Activated gamma-delta T cell treated with Interleukin-2 at 50 U/mL for 16 hours (primary cell): Measurements from ENCODE around the gene TMED10.
A peak's percentile ranks its signal among the peaks of the same experiment; 100 is the strongest.

Experiments used
- DNase-seq: peaks from one replicate; pipeline ENCODE4 v3.0.0-alpha.2; 2020

The TMED10 gene

DNA sequence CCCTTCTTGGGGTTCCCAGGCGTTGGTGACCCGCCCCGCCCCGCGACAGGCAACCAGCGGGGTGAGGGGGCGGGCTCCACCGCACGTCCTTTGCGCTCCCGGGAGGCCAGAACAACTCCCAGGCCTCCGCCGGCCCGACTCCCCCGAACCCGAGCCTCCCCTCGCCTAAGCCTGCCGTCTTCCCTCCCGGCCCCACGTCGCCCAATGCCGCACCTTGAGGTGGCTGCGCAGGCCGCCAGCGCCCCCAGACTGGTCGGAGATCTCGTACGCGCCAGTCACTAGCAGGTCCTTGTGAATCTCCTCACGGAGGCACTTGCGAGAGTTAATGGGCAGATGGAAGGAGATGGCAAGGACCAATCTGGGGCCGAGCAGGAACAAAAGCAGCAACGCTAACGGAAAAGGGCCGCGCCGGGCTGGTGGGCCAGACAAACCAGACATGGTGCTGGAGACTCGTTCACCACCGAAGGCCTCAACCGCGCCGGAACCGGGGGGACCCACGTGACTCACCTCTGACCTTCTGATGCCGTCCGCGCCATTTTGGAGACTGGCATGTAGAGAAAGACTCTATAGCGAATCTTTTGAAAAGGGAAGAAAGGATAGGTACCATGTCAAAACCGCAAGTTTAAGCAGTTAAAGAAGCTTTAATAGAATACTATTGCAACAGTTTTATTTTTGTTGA lies at the start of gene TMED10:
Gene TMED10, minus strand, starts transcription at position 471 of the 679 bp plus-strand sequence. Its CDS starts 33 bp downstream, at position 438.
- DNase-seq: peak; percentile 89

DNA sequence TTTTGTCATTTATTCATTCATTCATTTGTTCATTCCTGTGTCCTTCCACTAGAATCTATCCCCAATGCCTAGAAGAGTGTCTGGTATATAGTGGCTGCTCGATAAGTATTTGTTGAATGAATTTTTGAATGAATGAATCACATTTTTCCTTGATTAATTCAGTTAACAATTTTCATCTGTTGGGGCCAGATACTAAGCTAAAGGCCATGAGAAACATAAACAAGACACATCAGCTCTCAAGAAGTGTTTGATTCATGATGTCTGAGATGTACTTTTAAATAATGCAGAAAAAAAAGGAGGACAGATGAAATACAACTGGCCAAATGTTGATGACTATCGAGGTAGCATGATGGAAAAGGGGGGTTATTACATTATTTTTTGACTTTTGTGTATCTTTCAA lies 48.1 kb upstream of the TMED10 start:
- no peak for DNase-seq

DNA sequence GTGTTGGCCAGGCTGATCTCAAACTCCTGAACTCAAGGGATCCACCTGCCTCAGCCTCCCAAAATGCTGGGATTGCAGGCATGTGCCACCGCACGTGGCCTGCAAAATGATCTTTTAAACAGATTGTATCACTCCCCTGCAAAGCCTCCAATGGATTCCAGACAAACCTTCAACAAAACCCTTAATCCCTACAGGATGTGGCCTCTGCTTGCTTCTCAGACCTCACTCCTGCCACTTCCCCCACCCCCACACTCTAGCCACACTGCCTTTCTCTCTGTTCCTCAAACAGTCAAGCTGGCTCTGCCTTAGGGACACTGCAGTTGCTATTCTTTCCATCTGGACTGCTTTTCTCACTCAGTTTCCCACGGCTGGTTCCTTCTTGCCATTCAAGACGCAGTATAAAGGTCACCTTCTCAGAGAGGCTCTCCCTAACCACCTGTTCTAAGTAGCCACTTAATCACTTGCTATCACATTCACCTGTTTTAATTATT lies 47.3 kb upstream of the TMED10 start:
- DNase-seq: no peak

DNA sequence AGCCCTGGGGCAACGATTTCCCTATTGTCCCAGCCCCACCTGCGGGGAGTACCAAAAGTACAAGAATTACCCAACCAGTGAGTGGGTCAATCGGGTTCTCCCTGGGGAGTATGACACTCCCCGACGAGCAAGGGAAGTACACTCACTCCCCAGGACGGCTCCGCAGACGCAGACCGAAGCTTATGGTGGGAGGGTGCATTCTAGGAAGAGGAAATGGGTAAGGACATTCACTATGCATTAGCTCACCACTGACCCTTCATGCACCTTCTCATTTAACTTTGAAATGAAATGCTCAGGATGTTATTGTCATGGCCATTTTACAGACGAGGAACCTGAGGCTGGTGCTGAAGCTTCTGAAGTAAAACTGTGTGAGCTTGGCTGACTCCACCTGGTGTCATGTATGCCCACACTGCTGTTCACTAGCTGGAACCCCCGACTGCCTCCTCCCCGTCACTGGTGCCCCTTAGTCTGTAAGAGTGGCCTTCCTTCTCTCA lies 45.8 kb upstream of the TMED10 start:
- DNase-seq: no peak

DNA sequence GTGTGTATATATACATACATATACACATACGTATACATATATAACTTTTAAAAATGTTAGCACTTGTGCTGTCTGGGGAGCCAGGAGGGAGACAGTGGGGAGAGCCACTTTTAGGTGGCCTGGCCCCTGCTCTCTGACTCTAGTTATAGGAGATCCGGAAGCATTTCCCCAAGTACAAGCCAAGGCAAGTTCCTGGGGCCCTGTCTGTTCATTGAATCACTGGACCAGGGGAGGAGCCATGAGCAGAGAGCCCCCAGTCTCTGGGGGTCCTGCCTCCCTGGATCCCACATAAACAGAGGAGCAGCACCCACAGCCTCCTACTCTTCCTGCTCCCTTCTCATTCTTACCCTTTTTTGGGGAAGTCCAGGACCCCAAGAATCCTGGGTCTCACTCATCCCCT lies 45.4 kb upstream of the TMED10 start:
- no peak for DNase-seq

DNA sequence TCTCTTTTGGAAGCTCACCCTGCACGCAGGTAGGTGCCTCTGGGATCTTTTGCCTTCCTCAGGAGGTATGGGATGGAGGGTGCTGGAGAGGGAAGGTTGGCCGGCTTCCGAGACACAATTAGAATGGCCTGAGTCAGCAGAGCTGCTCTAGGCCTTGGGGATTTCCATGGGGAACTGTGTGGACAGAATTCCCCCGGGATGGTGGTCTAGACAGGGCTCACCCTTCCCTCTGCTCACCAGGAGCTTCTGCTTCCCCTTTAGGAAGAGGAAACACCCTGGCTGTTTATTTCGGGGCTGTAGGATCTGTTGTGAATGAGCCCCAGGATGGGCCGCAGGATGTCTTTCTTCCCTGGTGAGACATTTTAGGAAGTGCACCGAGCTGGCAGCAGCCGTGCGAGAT lies 43.7 kb upstream of the TMED10 start:
- DNase-seq: no peak

DNA sequence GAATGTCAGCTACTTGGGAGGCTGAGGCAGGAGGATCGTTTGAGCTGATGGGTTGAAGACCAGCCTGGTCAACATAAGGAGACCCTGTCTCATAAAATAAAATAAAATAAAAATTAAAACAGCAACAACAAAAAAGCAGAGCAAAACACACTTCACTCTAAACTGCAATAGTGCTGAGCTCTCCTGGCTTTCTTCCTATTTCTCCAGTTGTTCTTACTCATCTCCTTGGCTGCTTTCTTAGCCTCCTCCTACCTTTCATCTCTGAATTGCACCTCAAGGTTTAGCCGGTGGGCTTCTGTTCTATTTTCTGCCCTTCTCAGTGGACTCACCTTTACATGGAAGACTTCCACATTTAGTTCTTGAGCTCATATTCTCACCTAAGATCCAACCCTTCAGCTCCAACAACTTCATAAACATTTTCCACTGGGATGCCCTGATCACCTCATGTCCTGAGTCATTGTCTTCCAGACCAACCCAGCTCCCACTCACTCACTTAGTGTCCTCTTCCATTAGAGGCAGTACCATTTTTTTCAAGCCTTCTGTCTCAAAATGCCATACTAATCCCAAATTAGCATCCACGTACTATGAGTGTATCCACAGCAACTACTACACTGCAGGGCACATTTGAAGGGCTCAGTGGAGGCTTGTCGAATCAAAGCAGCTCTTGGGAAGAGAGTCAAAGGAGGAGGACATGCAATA lies 41.2 kb upstream of the TMED10 start:
- no peak for DNase-seq

DNA sequence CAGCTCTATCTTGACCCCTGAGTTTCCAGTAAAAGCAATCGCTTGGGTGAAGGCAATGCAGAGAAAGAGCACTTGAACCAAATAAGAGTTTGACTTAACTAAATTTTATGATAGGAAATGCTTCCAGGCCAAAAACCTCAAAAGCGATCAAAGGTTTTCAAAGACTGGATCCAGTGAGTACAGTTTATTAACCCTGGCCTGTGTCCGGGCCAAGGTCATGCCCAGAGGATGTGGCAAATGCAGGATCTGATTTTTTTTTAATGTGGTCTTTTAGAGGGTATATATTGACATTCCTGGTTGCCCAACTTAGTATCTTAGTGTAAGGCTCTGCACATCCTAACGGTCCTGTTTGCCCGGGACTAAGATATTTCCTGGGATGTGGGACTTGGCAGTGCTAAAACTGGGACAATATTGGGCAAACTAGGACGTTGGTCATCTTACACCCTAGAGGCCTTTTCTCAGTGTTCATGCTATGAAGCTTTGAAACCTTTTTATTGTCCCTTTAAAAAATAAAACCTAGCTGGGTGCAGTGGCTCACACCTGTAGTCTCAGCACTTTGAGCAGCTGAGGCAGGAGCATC lies 40.1 kb upstream of the TMED10 start:
- DNase-seq: no peak

DNA sequence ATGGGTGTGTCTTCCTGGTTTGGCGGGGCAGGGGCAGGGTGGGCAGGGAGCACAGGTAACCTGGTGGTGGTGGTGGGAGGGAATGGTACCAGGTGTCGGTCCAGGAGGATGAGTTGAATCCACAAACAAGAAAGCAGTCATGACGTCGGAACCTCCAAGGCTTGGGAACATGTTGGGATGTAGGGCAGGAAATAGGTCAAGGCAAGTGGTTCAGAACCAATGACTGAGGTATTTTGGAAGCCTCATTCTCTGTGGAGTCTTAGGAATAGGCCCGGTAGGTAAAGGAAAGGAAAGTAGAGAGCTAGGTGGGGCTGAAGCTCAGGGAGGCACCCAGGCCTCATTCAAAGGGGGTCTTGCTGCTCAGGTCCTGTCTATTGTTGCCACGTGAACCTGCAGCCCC lies 39.1 kb upstream of the TMED10 start:
- no peak for DNase-seq

DNA sequence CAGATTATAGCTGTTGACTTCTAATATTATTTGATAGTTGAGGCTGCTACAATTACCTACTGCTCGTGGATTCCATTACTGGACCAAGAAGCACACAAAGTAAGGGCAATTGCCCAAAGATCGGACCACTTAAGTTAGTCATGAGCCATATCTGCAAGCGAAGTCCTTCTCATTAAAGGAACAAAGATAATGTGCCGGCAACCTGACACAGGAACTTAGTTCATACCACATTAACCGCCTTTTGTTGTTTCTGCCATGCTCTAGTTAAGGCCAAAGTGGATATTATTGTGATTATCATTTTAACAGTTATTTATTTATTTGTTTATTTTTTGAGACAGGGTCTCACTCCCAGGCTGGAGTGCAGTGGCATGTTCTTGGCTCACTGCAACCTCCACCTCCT lies 38.1 kb upstream of the TMED10 start:
- no peak for DNase-seq

DNA sequence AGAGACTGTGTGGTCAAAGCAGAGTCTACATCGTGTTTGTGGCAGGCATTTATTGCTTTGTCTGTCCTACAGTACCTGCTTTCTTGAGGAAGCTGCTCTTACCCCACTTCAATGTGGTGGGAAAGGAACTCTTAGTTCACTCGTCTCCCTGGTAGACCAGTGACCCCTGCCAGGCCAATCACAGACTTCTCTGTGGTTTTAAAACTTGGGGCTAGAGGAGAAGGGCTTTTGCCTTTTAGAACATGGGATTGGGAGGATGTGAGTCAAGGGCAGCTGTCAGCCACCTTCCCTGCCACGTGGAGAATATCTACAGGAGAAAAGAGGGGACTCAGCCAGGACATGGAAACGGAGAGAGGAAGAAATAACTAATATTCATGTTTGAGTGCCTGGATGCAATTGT lies 36.8 kb upstream of the TMED10 start:
- no peak for DNase-seq

DNA sequence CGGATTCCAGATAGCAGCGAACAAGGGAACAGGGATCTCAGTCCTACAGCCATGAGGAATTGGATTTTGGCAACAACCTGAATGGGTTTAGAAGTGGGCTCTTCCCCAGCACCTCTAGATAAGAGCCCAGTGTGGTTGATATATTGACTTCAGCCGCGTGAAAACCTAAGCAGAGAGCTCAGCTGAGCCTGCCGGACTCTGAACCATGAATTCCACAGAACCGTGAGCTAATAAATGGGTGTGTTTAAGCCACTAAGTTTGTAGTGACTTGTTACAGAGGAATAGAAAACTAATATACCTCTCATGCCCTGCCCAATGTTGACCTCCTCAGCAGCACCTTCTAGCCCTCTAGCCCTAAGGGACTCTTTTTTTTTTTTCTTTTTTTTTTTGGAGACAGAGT lies 32.4 kb upstream of the TMED10 start:
- no peak for DNase-seq

DNA sequence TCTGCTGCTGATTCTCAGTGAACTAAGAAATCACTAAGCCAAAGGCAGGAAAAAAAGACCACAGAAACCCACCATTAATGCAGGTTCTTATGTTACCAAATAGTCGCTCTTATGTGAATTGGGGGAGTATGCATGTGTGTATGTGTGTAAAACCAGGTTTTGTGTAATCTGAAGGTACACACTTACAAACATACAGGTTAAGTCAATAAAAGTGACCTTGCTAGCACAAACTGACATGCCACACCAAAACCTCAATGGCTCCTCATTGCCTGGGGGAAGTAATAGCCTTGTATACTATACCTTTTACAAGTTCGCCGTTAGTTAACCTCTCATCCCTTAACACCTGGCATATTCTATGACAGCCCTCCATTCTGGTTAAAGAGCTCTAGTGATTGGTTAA lies 29.8 kb upstream of the TMED10 start:
- DNase-seq: no peak

DNA sequence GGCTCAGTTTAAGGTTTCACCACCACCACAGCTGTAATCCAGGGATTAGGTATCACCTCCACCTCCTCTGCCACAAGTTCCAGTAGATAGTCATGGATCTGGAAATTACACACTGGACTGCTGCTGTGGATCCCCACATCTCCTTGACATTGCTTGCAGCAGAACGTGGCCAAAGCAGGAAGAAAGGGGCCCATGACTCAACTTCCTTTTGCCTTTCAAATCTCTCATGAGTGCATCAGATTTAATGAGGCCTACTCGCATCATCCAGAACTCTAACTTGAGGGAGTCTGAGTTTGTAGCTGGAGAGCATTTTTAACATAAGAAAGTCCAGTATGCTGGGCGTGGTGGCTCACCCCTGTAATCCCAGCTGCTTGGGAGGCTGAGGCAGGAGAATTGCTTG lies 29.2 kb upstream of the TMED10 start:
- peak; percentile 8 for DNase-seq

DNA sequence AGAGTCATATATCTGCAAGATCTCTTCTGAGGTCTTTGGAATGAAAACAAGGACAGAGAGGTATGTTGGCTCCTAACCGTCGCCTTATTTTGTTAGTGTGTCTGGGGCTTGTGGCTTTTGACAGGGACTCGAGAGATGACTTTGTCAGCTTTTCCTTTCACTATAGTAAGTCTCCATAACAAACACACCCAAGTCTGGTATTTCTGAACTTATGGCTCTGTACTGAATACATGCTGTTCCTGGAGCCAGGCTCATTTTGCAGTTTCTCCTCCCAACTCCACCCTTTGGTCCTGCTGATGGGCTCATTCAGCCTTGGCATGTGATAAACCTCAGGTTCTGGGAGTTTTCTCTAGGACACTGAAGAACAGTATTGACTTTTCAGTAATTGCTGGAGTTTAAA lies 27.7 kb upstream of the TMED10 start:
- DNase-seq: no peak

DNA sequence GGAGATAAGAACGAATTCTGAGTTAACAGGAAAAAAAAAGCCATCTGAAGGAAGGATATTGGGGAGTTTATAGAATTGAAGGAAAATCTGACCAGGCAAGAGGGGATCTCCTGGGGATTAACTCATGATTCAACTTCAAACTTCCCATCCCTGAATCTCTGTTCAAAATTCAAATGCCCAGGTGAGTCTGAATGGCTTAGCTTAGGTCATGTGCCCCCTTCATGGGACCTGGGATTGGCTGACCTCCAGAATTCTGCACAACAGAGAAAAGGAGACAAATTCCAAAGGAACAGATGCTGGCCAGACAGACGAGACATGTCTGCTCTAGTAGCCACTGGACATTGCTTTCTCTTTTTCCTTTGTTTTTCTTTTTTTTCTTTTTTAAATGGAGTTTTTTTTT lies 26.2 kb upstream of the TMED10 start:
- DNase-seq: no peak

DNA sequence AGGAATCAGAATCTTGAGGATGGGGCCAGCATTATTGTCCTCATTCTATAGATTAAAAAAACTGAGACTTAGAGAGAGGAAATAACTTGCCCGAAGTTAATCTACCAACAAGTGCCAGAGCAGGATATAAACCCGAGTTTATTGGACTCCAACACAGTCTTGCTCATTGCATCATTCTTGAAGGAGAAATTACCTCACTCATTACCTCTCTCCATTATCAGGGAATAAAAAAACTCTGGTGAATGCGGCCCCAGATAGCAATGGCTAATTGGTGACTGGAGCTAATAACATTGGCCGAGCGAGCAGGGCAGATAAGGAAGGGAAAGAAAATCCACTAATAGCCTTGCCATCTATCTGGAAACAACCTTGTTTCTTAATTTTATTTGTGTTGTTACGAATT lies 24.7 kb upstream of the TMED10 start:
- no peak for DNase-seq

DNA sequence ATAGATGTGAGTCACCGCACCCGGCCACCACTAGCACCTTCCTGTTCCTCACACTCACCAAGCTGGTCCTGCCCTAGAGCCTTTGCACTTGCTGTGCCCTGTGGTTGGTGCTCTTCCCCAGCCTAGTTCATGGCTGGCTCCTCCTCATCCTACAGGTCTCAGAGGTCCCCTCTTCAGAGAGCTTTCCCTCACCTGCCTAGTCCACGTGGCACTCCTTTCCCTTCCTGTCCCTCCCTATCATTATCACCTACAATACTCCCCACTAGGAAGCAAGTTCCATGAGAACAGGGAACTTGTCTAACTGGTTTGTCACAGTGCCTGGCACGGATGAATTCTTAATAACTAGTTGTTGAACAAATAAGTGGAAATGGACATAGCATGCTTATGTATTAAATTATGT lies 24.0 kb upstream of the TMED10 start:
- no peak for DNase-seq

DNA sequence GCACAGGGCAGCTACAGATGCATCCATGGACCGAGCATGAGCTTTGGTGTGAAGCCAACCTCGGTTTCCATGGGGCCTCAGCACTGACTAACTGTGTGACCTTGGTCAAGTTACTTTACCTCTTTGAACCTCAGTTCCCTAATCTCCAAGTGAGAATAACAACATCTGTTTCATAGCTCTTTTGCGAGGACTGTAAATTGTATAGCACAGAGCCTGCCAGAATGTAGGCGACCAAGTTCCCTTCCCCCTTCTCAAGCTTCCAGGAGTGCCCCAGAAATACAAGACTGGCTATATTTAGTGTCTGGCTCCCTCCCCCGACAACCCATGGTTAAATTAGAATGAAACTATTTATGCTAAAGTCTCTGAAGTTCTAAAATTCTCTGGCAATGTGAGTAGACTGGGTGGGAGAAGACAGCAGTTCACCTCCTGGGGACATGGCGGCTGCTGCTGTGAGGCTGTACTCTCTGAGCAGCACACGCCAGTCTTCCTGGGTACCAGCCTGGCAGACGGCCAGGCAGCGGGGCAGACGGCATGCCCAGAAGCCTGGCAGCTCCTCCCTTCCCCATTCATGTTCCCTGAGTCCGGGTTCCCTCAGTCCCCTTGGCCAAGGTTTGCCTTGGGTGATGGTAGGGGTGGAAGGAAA lies 22.0 kb upstream of the TMED10 start:
- DNase-seq: no peak

DNA sequence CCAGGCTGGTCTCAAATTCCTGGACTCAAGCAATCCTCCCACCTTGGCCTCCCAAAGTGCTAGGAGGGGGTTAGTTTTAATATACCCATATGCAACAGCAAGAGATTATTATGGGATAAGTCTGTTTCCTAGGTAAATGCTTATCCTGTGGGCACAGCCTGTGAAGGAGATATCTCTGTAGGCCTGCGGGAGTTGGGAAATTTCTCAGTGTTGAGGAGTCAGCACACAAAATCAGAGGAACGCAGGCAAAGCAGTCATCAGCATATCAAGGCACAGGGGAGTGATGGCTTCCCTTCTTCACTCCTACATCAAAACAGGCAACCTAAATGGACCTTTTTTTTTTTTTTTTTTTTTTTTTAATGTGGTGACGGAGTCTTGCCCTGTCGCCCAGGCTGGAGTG lies 20.9 kb upstream of the TMED10 start:
- no peak for DNase-seq

DNA sequence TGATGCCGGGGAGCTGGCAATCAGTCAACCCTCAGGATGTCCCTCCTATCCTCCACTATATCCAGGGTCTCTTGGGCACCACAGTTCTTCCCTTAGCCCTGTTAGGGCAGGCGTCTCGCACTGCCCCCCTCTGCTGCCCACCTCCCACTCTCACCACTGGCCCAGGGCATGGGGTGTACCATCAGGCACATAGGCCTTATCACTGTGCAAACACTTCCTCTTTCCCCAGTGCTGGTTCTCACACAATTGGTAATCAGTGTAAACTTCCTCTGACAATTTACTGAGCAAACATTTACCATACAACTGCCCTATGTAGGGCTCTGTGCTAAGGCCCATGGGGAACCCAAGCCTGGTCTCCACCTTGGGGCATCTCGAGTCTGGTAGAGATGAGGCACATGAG lies 20.1 kb upstream of the TMED10 start:
- DNase-seq: no peak

DNA sequence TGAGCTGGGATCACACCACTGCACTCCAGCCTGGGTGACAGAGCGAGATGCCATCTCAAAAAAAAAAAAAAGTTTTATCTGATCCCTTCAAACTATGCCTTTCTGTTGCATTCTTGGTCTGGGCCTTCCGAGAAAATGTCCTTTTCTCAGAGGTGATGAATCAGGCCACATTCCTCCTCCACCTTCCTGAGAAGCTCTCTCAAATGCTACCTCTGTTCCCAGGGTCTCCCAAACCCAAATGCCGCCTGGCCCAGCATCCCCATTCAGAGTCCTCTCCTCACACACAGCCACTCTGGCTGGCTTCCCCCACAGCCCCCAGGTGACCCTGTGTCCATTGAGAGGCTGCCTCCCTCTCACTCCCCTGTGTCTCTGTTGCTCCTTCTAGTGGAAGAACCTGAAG lies 19.7 kb upstream of the TMED10 start:
- no peak for DNase-seq

DNA sequence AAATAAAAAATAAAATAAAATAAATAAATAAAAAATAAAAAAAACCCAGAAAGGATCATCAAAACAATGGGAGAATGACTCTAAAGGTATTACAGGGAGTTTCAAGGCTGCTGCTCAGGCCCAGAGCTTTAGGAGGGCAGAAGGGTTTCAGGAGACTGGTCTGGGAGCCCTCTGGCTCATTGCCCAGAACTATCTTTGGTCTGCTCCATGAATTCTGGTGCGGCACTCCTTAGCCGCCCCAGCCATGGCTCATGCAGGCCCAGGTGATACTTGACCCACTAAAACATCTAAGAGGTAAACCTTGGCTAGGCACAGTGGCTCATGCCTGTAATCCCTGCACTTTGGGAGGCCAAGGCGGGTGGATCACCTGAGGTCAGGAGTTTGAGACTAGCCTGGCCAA lies 14.7 kb upstream of the TMED10 start:
- DNase-seq: no peak

DNA sequence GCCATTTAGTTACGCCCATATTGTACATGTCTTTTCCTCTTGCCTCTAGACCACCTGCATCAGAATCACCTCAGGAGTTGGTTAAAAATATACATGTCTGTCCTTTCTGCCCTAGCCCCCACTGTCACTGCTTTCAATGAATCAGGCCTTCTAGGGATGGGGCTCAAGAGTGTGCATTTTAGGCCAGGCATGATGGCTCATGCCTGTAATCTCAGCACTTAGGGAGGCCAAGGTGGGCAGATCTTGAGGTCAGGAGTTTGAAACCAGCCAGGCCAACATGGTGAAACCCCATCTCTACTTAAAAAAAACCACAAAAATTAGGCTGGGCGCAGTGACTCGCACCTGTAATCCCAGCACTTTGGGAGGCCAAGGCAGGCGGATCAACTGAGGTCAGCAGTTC lies 13.6 kb upstream of the TMED10 start:
- no peak for DNase-seq
